ENCODE results near the gene ANKRD53. TPM values are rescaled to one million over a fixed set of nuclear protein-coding genes. Genes with fewer than 3 reads are reported as not detected.

Gene ANKRD53
- total and polyA plus RNA-seq, 3 experiments from 2014 or later: 0.16 to 0.35 TPM; not detected in 1

DNA sequence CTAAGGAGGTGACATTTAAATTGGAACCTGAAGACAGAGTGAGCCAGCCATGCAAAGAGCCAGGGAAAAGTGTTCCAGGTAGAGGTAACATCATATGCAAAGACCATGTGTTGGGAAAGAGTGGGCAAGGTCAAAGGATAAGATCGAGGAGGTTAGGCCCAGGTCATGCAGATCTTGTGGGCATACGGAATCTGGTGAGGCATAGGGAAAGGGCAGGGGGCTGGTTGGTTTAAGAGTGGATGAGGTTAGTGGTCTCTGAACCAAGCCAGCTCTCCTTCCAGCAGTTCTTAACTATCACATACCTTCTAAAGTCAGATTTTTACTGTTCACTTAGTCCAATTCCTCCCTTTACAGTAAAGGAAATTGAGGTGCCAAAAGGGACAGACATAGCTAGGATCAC lies 3.0 kb downstream of the ANKRD53 start:
- ChIA-PET CTCF (interaction anchor here (2.6 to 9.0 kb wide), 2 partner anchors 17 to 20 kb away, joined by 9 to 89 read pairs; no protein-coding TSS in a partner anchor), POLR2A (no interaction called here)
- Mint-ChIP-seq H3K4me3 (no peak overlapping the region), H3K4me1 (peaks cover 31 to 42% (median 32%) of the 10 kb centered on the region in 3 donors), H3K36me3 (peaks cover 0 to 10% (median 8%) of the 10 kb centered on the region in 3 donors), H3K27ac (peak overlapping the region in 2 of 8 donors; percentile 1 to 58), H3K27me3 (no peaks in the 10 kb centered on the region), H3K9me3 (no peaks in the 10 kb centered on the region)
- Histone ChIP-seq H3K4me3 (ENCODE audit: low read length) (no peak overlapping the region), H3K27ac (ENCODE audit: low read depth, low read length) (no peak overlapping the region), H3K9me3 (ENCODE audit: low read length) (no peaks in the 10 kb centered on the region), H3K4me1 (ENCODE audit: insufficient read depth, low read length) (peaks cover 23% of the 10 kb centered on the region), H3K27me3 (ENCODE audit: insufficient read depth, low read length, poor library complexity, severe bottlenecking) (no peaks in the 10 kb centered on the region), H3K36me3 (ENCODE audit: insufficient read depth, low read length) (peaks cover 8% of the 10 kb centered on the region)
- no peak for DNase-seq

DNA sequence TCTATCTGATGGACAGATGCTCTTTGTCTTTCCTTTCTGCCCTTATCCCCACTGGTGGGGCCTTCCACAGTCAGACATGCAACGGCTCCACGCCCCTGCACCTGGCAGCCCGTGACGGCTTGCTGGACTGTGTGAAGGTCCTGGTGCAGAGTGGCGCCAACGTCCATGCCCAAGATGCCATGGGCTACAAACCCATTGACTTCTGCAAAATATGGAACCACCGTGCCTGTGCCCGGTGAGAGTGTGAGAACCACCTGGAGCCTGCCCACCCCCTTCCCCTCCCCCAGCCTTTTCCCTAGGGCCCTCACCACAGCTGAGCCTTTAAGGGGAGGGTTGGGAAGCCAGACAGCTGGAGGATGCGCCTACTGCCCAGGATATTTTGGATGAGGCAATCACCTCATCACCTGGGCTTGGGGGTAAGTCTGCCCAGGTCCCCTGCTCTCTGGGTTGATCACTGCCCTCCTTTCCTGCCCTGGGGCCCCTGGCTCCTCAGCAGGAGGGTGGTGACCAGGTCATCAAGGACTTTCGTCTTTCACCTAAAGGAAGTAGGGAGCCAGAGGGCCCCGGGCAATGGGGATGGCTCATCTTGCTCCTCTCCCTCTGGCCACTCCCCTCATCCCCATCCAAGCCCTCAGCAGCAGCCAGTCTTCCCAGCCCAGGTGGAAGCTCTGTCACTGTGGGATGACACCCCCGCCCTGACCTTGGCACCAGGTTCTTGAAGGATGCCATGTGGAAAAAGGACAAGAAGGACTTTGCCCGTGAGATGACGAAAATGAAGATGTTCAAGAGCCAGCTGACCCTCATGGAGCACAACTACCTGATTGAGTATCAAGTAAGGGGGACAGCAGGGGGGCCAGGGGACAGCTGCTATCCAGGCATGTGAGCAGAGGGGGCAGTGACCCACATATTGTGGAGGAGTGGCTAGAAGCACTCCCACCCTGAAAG lies 3.7 kb downstream of the ANKRD53 start:
- no peaks in the 10 kb centered on the region for H3K9me3 ChIP-seq (ENCODE audit: low read length)
- Mint-ChIP-seq H3K36me3 (peaks cover 0 to 16% (median 9%) of the 10 kb centered on the region in 3 donors), H3K4me1 (peaks cover 29 to 36% (median 30%) of the 10 kb centered on the region in 3 donors), H3K9me3 (no peaks in the 10 kb centered on the region), H3K4me3 (no peak overlapping the region), H3K27ac (no peak overlapping the region), H3K27me3 (no peaks in the 10 kb centered on the region)
- peaks cover 8% of the 10 kb centered on the region for H3K36me3 ChIP-seq (ENCODE audit: insufficient read depth, low read length)
- ChIA-PET POLR2A (no interaction called here), CTCF (interaction anchor here (1.2 to 9.0 kb wide), 5 partner anchors 8 to 19 kb away, joined by 3 to 89 read pairs (median 21); partner anchors contain the start of gene TEX261)
- H3K27ac ChIP-seq (ENCODE audit: low read depth, low read length): no peak overlapping the region
- H3K4me3 ChIP-seq (ENCODE audit: low read length): no peak overlapping the region
- no peaks in the 10 kb centered on the region for H3K27me3 ChIP-seq (ENCODE audit: insufficient read depth, low read length, poor library complexity, severe bottlenecking)
- peak in 1 of 5 donors; percentile 45 for DNase-seq
- peaks cover 19% of the 10 kb centered on the region for H3K4me1 ChIP-seq (ENCODE audit: insufficient read depth, low read length)

DNA sequence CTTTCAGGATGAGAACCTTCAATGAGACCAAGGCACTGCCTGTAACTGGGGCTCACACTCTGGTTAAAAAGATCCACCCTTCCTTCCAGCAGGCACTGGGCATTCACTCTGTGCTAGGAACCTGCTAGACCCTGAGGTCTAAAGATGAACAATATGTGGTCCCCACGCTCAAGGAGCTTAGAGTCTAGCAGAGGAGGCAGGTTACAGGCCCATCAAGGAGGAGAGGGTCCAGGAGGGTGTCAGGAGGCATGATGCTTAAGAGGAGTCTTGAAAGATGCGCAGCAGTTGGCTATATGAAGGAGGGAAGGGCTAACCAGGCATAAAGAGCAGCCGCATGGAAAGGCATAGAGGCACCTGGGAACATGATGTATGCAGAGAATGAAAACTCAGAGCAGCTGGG lies 4.5 kb downstream of the ANKRD53 start:
- no peaks in the 10 kb centered on the region for H3K9me3 ChIP-seq (ENCODE audit: low read length)
- ChIA-PET POLR2A (no interaction called here), CTCF (interaction anchor here (1.2 to 9.0 kb wide), 4 partner anchors 9 to 19 kb away, joined by 3 to 89 read pairs (median 34); partner anchors contain the start of gene TEX261)
- H3K36me3 ChIP-seq (ENCODE audit: insufficient read depth, low read length): peaks cover 8% of the 10 kb centered on the region
- Mint-ChIP-seq H3K27ac (peak overlapping the region in 2 of 8 donors; percentile 32 to 55), H3K4me1 (peaks cover 21 to 28% (median 24%) of the 10 kb centered on the region in 3 donors), H3K4me3 (peak overlapping the region in 1 of 7 donors; percentile 63), H3K36me3 (peaks cover 3 to 24% (median 9%) of the 10 kb centered on the region in 3 donors), H3K9me3 (no peaks in the 10 kb centered on the region), H3K27me3 (no peaks in the 10 kb centered on the region)
- no peak overlapping the region for H3K4me3 ChIP-seq (ENCODE audit: low read length)
- peaks cover 11% of the 10 kb centered on the region for H3K4me1 ChIP-seq (ENCODE audit: insufficient read depth, low read length)
- no peaks in the 10 kb centered on the region for H3K27me3 ChIP-seq (ENCODE audit: insufficient read depth, low read length, poor library complexity, severe bottlenecking)
- no peak for DNase-seq
- H3K27ac ChIP-seq (ENCODE audit: low read depth, low read length): no peak overlapping the region

DNA sequence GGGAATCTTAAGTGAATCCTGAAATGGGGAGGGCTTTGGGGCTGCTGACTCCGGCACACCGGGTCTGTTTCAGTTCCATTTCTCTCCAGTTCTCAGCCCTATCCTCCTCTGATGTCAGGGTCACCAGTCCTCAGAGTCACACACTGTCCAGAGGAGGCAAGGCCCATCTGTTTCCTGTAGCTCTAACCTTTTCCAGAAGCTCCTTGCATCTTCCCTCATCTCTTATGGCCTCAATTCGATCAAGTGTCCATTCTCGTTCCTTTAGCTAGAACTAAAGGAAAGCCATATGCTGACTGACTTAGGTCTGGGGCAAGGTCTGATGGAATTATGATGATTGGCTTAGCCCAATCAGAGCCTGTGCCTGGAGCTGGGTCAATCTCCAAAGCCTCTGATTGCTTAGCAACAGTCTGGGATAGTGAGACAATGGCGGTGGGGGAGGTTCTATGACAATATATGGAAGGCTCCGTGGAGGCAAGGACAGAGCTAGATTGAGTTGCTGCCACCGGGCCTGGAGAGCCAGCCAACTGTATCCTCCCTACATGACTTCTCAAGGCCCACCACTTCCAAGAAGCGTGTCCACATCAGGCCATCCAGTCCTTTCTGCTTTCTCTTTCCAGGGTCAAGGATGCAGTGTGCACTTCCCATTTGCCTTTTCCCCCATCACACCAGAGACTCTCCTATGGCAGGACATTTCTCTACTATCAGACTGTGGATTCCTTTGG lies 5.2 kb downstream of the ANKRD53 start:
- Histone ChIP-seq H3K4me1 (ENCODE audit: insufficient read depth, low read length) (peaks cover 7% of the 10 kb centered on the region), H3K36me3 (ENCODE audit: insufficient read depth, low read length) (peaks cover 11% of the 10 kb centered on the region), H3K27ac (ENCODE audit: low read depth, low read length) (no peak overlapping the region), H3K4me3 (ENCODE audit: low read length) (no peak overlapping the region), H3K9me3 (ENCODE audit: low read length) (no peaks in the 10 kb centered on the region), H3K27me3 (ENCODE audit: insufficient read depth, low read length, poor library complexity, severe bottlenecking) (no peaks in the 10 kb centered on the region)
- H3K36me3 Mint-ChIP-seq: peaks cover 3 to 31% (median 12%) of the 10 kb centered on the region in 3 donors
- peak overlapping the region in 1 of 7 donors; percentile 36 for H3K4me3 Mint-ChIP-seq
- no peaks in the 10 kb centered on the region for H3K9me3 Mint-ChIP-seq
- H3K27me3 Mint-ChIP-seq: no peaks in the 10 kb centered on the region
- peaks cover 21 to 24% (median 22%) of the 10 kb centered on the region in 3 donors for H3K4me1 Mint-ChIP-seq
- POLR2A ChIA-PET: no interaction called here
- CTCF ChIA-PET: interaction anchor here (0.9 to 9.0 kb wide), 9 partner anchors 9 to 147 kb away, joined by 3 to 89 read pairs (median 8); partner anchors contain the start of gene TEX261
- peak overlapping the region in 2 of 8 donors; percentile 52 to 65 for H3K27ac Mint-ChIP-seq
- DNase-seq: no peak

DNA sequence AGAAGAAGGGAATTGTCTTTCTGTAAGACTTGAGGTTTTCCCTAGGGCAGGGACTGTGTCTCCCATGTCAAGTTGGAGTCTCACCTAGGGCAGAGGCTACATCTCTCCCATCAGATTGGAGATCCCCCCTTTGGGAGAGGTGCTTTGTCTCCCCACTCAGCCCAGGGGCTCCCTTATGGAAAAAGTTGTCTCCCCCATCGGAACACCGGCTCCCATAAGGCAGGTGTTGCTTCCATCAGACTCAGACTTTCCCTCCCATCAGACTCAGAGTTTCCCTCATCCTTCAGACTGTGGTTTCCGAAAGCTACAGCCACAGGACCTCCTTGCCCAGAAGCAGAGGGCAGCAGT lies 5.8 kb downstream of the ANKRD53 start:
- POLR2A ChIA-PET: no interaction called here
- no peaks in the 10 kb centered on the region for H3K9me3 ChIP-seq (ENCODE audit: low read length)
- Mint-ChIP-seq H3K4me1 (peaks cover 23% of the 10 kb centered on the region in 3 donors), H3K27me3 (no peaks in the 10 kb centered on the region), H3K27ac (peak overlapping the region in 2 of 8 donors; percentile 3 to 65), H3K9me3 (no peaks in the 10 kb centered on the region), H3K36me3 (peaks cover 3 to 36% (median 12%) of the 10 kb centered on the region in 3 donors), H3K4me3 (peak overlapping the region in 1 of 7 donors; percentile 36)
- H3K27ac ChIP-seq (ENCODE audit: low read depth, low read length): no peak overlapping the region
- DNase-seq: no peak
- H3K36me3 ChIP-seq (ENCODE audit: insufficient read depth, low read length): peaks cover 17% of the 10 kb centered on the region
- peaks cover 7% of the 10 kb centered on the region for H3K4me1 ChIP-seq (ENCODE audit: insufficient read depth, low read length)
- CTCF ChIA-PET: interaction anchor here (0.9 to 9.0 kb wide), 11 partner anchors 8 to 147 kb away, joined by 3 to 89 read pairs (median 6); no protein-coding TSS in a partner anchor
- H3K4me3 ChIP-seq (ENCODE audit: low read length): no peak overlapping the region
- H3K27me3 ChIP-seq (ENCODE audit: insufficient read depth, low read length, poor library complexity, severe bottlenecking): no peaks in the 10 kb centered on the region

DNA sequence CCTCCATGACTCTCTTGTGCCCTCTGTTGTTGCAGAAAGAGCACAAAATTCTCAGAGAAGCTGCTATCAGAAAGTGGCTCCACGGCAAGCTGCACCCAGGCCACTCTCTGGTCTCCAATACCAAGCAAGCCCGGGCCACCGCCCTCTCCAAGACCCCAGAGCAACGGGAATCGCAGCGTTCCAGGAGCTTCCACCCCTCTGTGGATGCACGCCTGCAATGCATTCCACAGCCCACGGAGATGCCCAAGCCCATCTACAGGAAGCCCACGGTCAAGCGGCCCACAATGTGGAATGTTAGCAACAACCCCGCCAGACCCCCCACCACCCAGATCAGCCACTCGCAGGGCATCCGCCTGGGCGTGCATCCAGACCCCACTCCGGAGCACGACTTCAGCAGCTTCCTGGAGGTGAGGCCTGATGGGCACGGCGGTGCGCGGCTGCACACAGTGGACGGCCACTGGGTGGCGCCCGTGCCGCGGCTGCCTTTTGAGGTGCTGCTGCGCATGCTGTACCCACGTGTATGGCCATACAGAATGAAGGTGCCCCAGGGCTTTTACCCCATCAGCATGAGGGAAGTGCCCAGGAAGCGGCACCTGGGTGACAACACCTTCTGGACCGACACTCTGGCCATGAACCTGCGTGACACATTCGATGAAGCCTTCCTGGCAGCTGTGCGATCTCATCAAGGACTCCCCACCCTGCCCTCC lies 6.3 kb downstream of the ANKRD53 start:
- Mint-ChIP-seq H3K4me3 (peak overlapping the region in 3 of 7 donors; percentile 22 to 39 (median 23)), H3K27me3 (no peaks in the 10 kb centered on the region), H3K27ac (peak overlapping the region in 3 of 8 donors; percentile 24 to 70 (median 46)), H3K4me1 (peaks cover 20 to 23% (median 22%) of the 10 kb centered on the region in 3 donors), H3K9me3 (no peaks in the 10 kb centered on the region), H3K36me3 (peaks cover 3 to 42% (median 12%) of the 10 kb centered on the region in 3 donors)
- peaks cover 7% of the 10 kb centered on the region for H3K4me1 ChIP-seq (ENCODE audit: insufficient read depth, low read length)
- no peaks in the 10 kb centered on the region for H3K9me3 ChIP-seq (ENCODE audit: low read length)
- no peaks in the 10 kb centered on the region for H3K27me3 ChIP-seq (ENCODE audit: insufficient read depth, low read length, poor library complexity, severe bottlenecking)
- H3K27ac ChIP-seq (ENCODE audit: low read depth, low read length): no peak overlapping the region
- peak; percentile 71 to 85 (median 74) for DNase-seq
- CTCF ChIA-PET: interaction anchor here (0.9 to 9.0 kb wide), 11 partner anchors 8 to 146 kb away, joined by 3 to 89 read pairs (median 6); no protein-coding TSS in a partner anchor
- POLR2A ChIA-PET: no interaction called here
- no peak overlapping the region for H3K4me3 ChIP-seq (ENCODE audit: low read length)
- H3K36me3 ChIP-seq (ENCODE audit: insufficient read depth, low read length): peaks cover 19% of the 10 kb centered on the region

DNA sequence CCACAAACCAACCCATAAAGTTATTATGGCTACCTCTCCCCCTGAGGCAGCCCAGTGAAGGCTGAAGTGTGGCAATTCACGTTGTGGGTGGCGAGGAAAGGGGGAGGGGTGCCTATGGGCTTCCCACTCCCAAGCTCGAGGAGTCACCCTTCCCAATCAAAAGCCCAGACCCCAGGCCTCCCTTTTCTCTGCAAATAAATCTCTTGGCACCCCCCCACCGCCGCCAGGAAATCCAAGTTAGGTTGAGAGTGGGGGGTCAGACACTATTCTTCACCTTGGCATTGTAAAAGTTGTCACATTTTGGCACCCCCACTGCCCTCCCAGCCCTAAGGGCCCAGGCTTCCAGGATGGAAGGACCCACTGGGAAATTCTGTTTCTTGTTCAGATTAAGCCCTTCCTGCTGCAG lies 6.9 kb downstream of the ANKRD53 start:
- ChIA-PET CTCF (interaction anchor here (1.1 to 9.0 kb wide), 6 partner anchors 8 to 22 kb away, joined by 4 to 89 read pairs (median 14); no protein-coding TSS in a partner anchor), POLR2A (no interaction called here)
- peak overlapping the region in 1 of 8 donors; percentile 69 for H3K27ac Mint-ChIP-seq
- H3K4me3 Mint-ChIP-seq: peak overlapping the region in 1 of 7 donors; percentile 82
- H3K4me3 ChIP-seq (ENCODE audit: low read length): no peak overlapping the region
- peaks cover 3 to 47% (median 12%) of the 10 kb centered on the region in 3 donors for H3K36me3 Mint-ChIP-seq
- DNase-seq: peak in 1 of 5 donors; percentile 39
- H3K27me3 ChIP-seq (ENCODE audit: insufficient read depth, low read length, poor library complexity, severe bottlenecking): no peaks in the 10 kb centered on the region
- peaks cover 7% of the 10 kb centered on the region for H3K4me1 ChIP-seq (ENCODE audit: insufficient read depth, low read length)
- peaks cover 20 to 23% (median 22%) of the 10 kb centered on the region in 3 donors for H3K4me1 Mint-ChIP-seq
- H3K9me3 Mint-ChIP-seq: no peaks in the 10 kb centered on the region
- H3K27ac ChIP-seq (ENCODE audit: low read depth, low read length): no peak overlapping the region
- H3K27me3 Mint-ChIP-seq: no peaks in the 10 kb centered on the region
- no peaks in the 10 kb centered on the region for H3K9me3 ChIP-seq (ENCODE audit: low read length)
- H3K36me3 ChIP-seq (ENCODE audit: insufficient read depth, low read length): peaks cover 25% of the 10 kb centered on the region

Data from CD8-positive, alpha-beta memory T cell (primary cell).